HepG2 (cell line): Measurements from ENCODE around the gene ACTN1. TPM values are rescaled to one million over a fixed set of nuclear protein-coding genes. Genes with fewer than 3 reads are reported as not detected.

ENCODE experiments used
- CREM ChIP-seq, 2 experiments: sonication (generic) in 1 of 2; formaldehyde crosslinking in 1 of 2; IDR thresholded peaks; 2 replicates each; pipeline versions ENCODE4 v1.4.0 to v1.6.1; 2016 to 2020; ENCODE audit warnings: antibody characterized with exemption in 1 of 2, mild to moderate bottlenecking in 1 of 2, missing genetic modification reagents in 1 of 2
- DNMT1 ChIP-seq: sonication (generic); formaldehyde crosslinking; IDR thresholded peaks from 2 replicates; pipeline ENCODE4 v1.5.1; 2020; ENCODE audit warnings: mild to moderate bottlenecking, missing genetic modification reagents
- HDAC1 ChIP-seq: sonication (generic); formaldehyde crosslinking; IDR thresholded peaks from 2 replicates; pipeline ENCODE4 v1.5.1; 2020; ENCODE audit warnings: mild to moderate bottlenecking, missing genetic modification reagents
- HDAC2 ChIP-seq: sonication (generic); formaldehyde crosslinking; IDR thresholded peaks from 2 replicates; pipeline ENCODE4 v1.4.0; 2020; ENCODE audit warnings: missing genetic modification reagents
- HMG20B ChIP-seq: conservative IDR thresholded peaks from 2 replicates; pipeline ENCODE4 v1.6.1; 2016; ENCODE audit warnings: missing genetic modification reagents, missing compliant biosample characterization
- JUND ChIP-seq: sonication (generic); formaldehyde crosslinking; IDR thresholded peaks from 2 replicates; pipeline ENCODE4 v1.8.0; 2022; ENCODE audit warnings: mild to moderate bottlenecking, missing genetic modification reagents
- LRRFIP1 ChIP-seq: sonication (generic); formaldehyde crosslinking; conservative IDR thresholded peaks from 2 replicates; pipeline ENCODE4 v1.4.0; 2020; ENCODE audit warnings: missing genetic modification reagents
- MAFG ChIP-seq: sonication (generic); formaldehyde crosslinking; IDR thresholded peaks from 2 replicates; pipeline ENCODE4 v1.5.1; 2020; ENCODE audit warnings: mild to moderate bottlenecking, missing genetic modification reagents
- MAX ChIP-seq: IDR thresholded peaks from 2 replicates; pipeline ENCODE4 v1.6.1; 2012; ENCODE audit warnings: inconsistent platforms
- MIER2 ChIP-seq: IDR thresholded peaks from 2 replicates; pipeline ENCODE4 v1.6.1; 2016; ENCODE audit warnings: missing biosample characterization, missing genetic modification reagents
- NAIF1 ChIP-seq: sonication (generic); formaldehyde crosslinking; IDR thresholded peaks from 2 replicates; pipeline ENCODE4 v1.5.0; 2020; ENCODE audit warnings: mild to moderate bottlenecking, missing genetic modification reagents, borderline replicate concordance
- PAXIP1 ChIP-seq: sonication (generic); formaldehyde crosslinking; conservative IDR thresholded peaks from 2 replicates; pipeline ENCODE4 v1.4.0; 2020; ENCODE audit warnings: mild to moderate bottlenecking, missing genetic modification reagents, moderate library complexity
- PCBP1 ChIP-seq: fragments of 200-400 bp; formaldehyde crosslinking; IDR thresholded peaks from 2 replicates; pipeline ENCODE4 v1.6.1; 2017; ENCODE audit warnings: mild to moderate bottlenecking, low read depth, low read length, borderline replicate concordance
- RELA ChIP-seq: sonication (generic); formaldehyde crosslinking; IDR thresholded peaks from 2 replicates; pipeline ENCODE4 v1.4.0; 2020; ENCODE audit warnings: missing genetic modification reagents
- ZBTB21 ChIP-seq: sonication (generic); formaldehyde crosslinking; IDR thresholded peaks from 2 replicates; pipeline ENCODE4 v1.4.0; 2020; ENCODE audit warnings: missing genetic modification reagents
- ZFP36L1 ChIP-seq: sonication (generic); formaldehyde crosslinking; IDR thresholded peaks from 2 replicates; pipeline ENCODE4 v1.8.0; 2022; ENCODE audit warnings: mild to moderate bottlenecking, missing genetic modification reagents, moderate library complexity
- ZFP82 ChIP-seq: sonication (generic); formaldehyde crosslinking; IDR thresholded peaks from 2 replicates; pipeline ENCODE4 v1.5.1; 2020; ENCODE audit warnings: mild to moderate bottlenecking, missing genetic modification reagents, borderline replicate concordance
- ZIK1 ChIP-seq: sonication (generic); formaldehyde crosslinking; IDR thresholded peaks from 2 replicates; pipeline ENCODE4 v1.5.0; 2020; ENCODE audit warnings: mild to moderate bottlenecking, low read depth, missing genetic modification reagents, borderline replicate concordance
- polyA plus RNA-seq, 8 experiments: library from polyadenylated mRNA; depleted of rRNA in 3 of 8; stranded (reverse) in 7 of 8; unstranded in 1 of 8; fragments of >200 nt; fragmentation: Illumina TruSeq in 4 of 8; extraction: Trizol in 4 of 8; gene quantifications; 2 replicates each; pipeline versions ENCODE4 v1.2.1 to v1.2.3, GENCODE V29; 2011 to 2016; ENCODE audit warnings: low read depth in 4 of 8, missing spikeins in 1 of 8, mixed read lengths in 1 of 8; ENCODE audit not compliant: insufficient read depth in 1 of 8
- total RNA-seq, 5 experiments: library from RNA; depleted of rRNA; stranded (reverse); fragments of >200 nt; fragmentation: Illumina TruSeq; extraction: Trizol; gene quantifications; 2 replicates each; pipeline ENCODE4 v1.2.3, GENCODE V29; 2016; ENCODE audit warnings: low read depth in 1 of 5
- TF ChIP-seq, protein P1 (sequence below): sonication (generic); formaldehyde crosslinking; IDR thresholded peaks from 2 replicates; pipeline ENCODE4 v1.4.0; 2020; ENCODE audit warnings: missing genetic modification reagents

ACTN1 gene
- total and polyA plus RNA-seq, 2 of the 13 experiments (the other 11 are each of a cell fraction or from before 2014, with no cell fraction given), result 58.6 to 162 TPM

- TF ChIP-seq HMG20B (CRISPR knock-in tag) (no peak), MIER2 (CRISPR knock-in tag) (no peak), CREM (IDR thresholded peaks at IDR 0.05) (no peak), CREM (CRISPR knock-in tag; IDR thresholded peaks at IDR 0.05) (no peak), ZFP36L1 (no peak), MAX (0 out of 2 replicates have a peak, but pooled peaks have one; percentile 4), ZIK1 (no peak), DNMT1 (CRISPR knock-in tag) (no peak), JUND (no peak), HDAC1 (CRISPR knock-in tag) (peak; percentile 63; the same call in 1 of the 2 replicates), ZBTB21 (CRISPR knock-in tag) (no peak), HDAC2 (CRISPR knock-in tag) (no peak), RELA (CRISPR knock-in tag) (no peak), LRRFIP1 (no peak), PCBP1 (no peak), NAIF1 (no peak; the same call in 1 of the 2 replicates), ZFP82 (CRISPR knock-in tag) (0 out of 2 replicates have a peak, but pooled peaks have one; percentile 47), PAXIP1 (CRISPR knock-in tag) (peak; percentile 43; the same call in 1 of the 2 replicates), MAFG (CRISPR knock-in tag) (no peak)
- TF ChIP-seq, protein P1, sequence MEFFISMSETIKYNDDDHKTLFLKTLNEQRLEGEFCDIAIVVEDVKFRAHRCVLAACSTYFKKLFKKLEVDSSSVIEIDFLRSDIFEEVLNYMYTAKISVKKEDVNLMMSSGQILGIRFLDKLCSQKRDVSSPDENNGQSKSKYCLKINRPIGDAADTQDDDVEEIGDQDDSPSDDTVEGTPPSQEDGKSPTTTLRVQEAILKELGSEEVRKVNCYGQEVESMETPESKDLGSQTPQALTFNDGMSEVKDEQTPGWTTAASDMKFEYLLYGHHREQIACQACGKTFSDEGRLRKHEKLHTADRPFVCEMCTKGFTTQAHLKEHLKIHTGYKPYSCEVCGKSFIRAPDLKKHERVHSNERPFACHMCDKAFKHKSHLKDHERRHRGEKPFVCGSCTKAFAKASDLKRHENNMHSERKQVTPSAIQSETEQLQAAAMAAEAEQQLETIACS (CRISPR knock-in tag), result no peak
Measured at GRCh38 chr14:68978172-68978911, 760 bp downstream of the ACTN1 start (continued).
